Inflammatory macrophage treated with lipopolysaccharide for 1 hour (primary cell): ENCODE measurements around the gene MAL.

ENCODE experiments used
- DNase-seq, 2 donors: peaks; one replicate each; pipeline ENCODE4 v3.0.0-alpha.2; 2020 to 2022

MAL gene

GRCh38 chr2:95050385-95051300 is 25.1 kb downstream of the MAL start:
- DNase-seq = no peak

- DNase-seq = no peak
These were observed 26.1 kb downstream of the MAL start for GRCh38 chr2:95051626-95052025.

GRCh38 chr2:95052307-95052706 is 26.8 kb downstream of the MAL start:
- DNase-seq = no peak

GRCh38 chr2:95052804-95053479 is 27.4 kb downstream of the MAL start:
- no peak for DNase-seq

GRCh38 chr2:95053543-95053942 is 28.0 kb downstream of the MAL start:
- DNase-seq = no peak

GRCh38 chr2:95054016-95054415 is 28.5 kb downstream of the MAL start:
- no peak for DNase-seq

- DNase-seq = no peak
These were observed 29.8 kb downstream of the MAL start for GRCh38 chr2:95055262-95055661.

- DNase-seq = no peak
These were observed 30.5 kb downstream of the MAL start for GRCh38 chr2:95056044-95056443.

- no peak for DNase-seq
These were observed 31.3 kb downstream of the MAL start for GRCh38 chr2:95056461-95057459.

- no peak for DNase-seq
These were observed 32.2 kb downstream of the MAL start for GRCh38 chr2:95057535-95058370.

- DNase-seq = no peak
These were observed 33.0 kb downstream of the MAL start for GRCh38 chr2:95058466-95058988.

- no peak for DNase-seq
These were observed 33.6 kb downstream of the MAL start for GRCh38 chr2:95058989-95059641.

GRCh38 chr2:95059656-95060370 is 34.3 kb downstream of the MAL start:
- no peak for DNase-seq

- no peak for DNase-seq
These were observed 35.1 kb downstream of the MAL start for GRCh38 chr2:95060446-95061118.

- DNase-seq = no peak
These were observed 35.6 kb downstream of the MAL start for GRCh38 chr2:95061119-95061512.

GRCh38 chr2:95061601-95062183 is 36.2 kb downstream of the MAL start:
- no peak for DNase-seq

GRCh38 chr2:95062242-95063085 is 37.0 kb downstream of the MAL start:
- DNase-seq = no peak
